Activated CD8-positive, alpha-beta T cell treated with anti-CD3 and anti-CD28 coated beads, Interleukin-2, amount 10 ng/mL, durations not matched to agents 7 days and 5 days (primary cell): Measurements from ENCODE around the gene TNNI3. TPM values are rescaled to one million over a fixed set of nuclear protein-coding genes. Genes with fewer than 3 reads are reported as not detected.
"Not testable (repeated sequence)": the region's sequence is repeated elsewhere in the genome, so short reads cannot be mapped to it uniquely, and the experiment has no call there.

Experiments
- ATAC-seq: fragments of 150-1000 bp; cut with Tn5 transposase; one replicate; pipeline ENCODE4 v1.10.0; 2021; ENCODE audit warnings: moderate library complexity
- CTCF ChIA-PET: fragments of 350-600 bp; sonication (Branson Sonifier 250); formaldehyde crosslinking; loops from one replicate; lab custom pipeline; 2021; ENCODE audit warnings: antibody characterized with exemption; lab: Charles Lee
- POLR2A ChIA-PET: fragments of 350-600 bp; sonication (Branson Sonifier 250); formaldehyde crosslinking; loops from one replicate; lab custom pipeline; 2021; ENCODE audit warnings: antibody characterized with exemption; lab: Charles Lee
- DNase-seq: peaks from one replicate; pipeline ENCODE4 v3.0.0-alpha.2; 2020
- H3K27ac Mint-ChIP-seq: one replicate; pipeline ENCODE4 v1.8.0; 2021; ENCODE audit warnings: mild to moderate bottlenecking, mixed read lengths
- H3K27me3 Mint-ChIP-seq: one replicate; pipeline ENCODE4 v1.8.0; 2021; ENCODE audit warnings: low read depth, mixed read lengths
- H3K36me3 Mint-ChIP-seq: one replicate; pipeline ENCODE4 v1.8.0; 2021; ENCODE audit warnings: low read depth, mixed read lengths
- H3K4me1 Mint-ChIP-seq: one replicate; pipeline ENCODE4 v1.8.0; 2021; ENCODE audit warnings: low read depth, mixed read lengths
- H3K4me3 Mint-ChIP-seq: one replicate; pipeline ENCODE4 v1.8.0; 2021; ENCODE audit warnings: mild to moderate bottlenecking, mixed read lengths
- H3K9me3 Mint-ChIP-seq: one replicate; pipeline ENCODE4 v1.8.0; 2022; ENCODE audit warnings: mixed read lengths; ENCODE audit not compliant: insufficient read depth
- total RNA-seq, 2 experiments: library from RNA; stranded (reverse); gene quantifications; one replicate each; pipeline ENCODE4 v1.2.3, GENCODE V29; 2021

The TNNI3 gene
- total RNA-seq, 2 experiments from 2014 or later, result not detected

DNA sequence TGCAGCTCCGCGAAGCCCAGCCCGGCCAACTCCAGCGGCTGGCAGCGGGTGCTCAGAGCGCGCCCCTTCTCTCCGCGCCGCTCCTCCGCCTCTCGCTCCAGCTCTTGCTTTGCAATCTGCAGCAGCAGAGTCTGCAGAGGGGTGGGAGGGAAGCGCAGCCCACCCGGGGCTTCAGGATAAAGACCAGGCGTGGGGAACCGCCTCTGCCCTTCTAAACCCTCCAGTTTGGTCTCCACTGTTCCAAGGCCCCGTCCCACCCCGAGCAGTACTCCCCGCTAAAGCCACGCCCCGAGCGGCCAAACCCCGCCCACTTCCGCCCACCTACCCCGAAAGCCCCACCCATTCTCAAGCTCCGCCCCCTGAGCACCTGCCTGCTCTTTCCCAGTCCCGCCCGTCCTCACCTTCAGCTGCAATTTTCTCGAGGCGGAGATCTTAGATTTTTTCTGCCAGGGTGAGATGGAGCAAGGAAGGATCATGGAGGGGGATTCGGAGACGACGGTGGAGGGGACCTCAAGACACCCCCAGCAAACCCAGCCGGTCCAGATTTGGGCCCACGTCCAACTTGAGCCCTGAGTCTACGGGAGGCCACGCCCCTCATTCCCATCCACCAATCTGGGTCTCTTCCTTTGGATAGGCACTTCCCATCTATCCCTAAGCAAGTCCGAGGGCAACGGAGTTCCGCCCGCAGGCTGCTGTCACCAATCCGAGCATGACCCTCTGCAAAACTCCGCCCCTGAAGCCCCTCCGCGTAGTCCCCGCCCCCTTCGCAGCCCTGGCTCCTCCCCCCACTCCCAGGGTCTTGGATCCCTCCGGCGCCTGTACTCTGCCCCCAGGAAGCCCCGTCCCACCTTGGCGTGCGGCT, 1.1 kb downstream of the TNNI3 start:
- Mint-ChIP-seq H3K27me3 (peaks cover 18% of the 10 kb centered on the region), H3K27ac (no peak overlapping the region), H3K4me3 (no peak overlapping the region), H3K4me1 (peaks cover 36% of the 10 kb centered on the region), H3K36me3 (peaks cover 9% of the 10 kb centered on the region), H3K9me3 (peaks cover 18% of the 10 kb centered on the region)
- ChIA-PET CTCF (no interaction called here), POLR2A (no interaction called here)
- DNase-seq (peak; percentile 54), ATAC-seq (no peak)

GRCh38 chr19:55155784-55156183, 1.7 kb downstream of the TNNI3 start:
- CTCF ChIA-PET, H3K36me3 Mint-ChIP-seq, H3K27ac Mint-ChIP-seq, POLR2A ChIA-PET, ATAC-seq, H3K4me3 Mint-ChIP-seq, DNase-seq: not testable (repeated sequence)
- H3K4me1 Mint-ChIP-seq, result peaks cover 38% of the 10 kb centered on the region
- peaks cover 19% of the 10 kb centered on the region for H3K9me3 Mint-ChIP-seq
- H3K27me3 Mint-ChIP-seq, result peaks cover 18% of the 10 kb centered on the region

DNA sequence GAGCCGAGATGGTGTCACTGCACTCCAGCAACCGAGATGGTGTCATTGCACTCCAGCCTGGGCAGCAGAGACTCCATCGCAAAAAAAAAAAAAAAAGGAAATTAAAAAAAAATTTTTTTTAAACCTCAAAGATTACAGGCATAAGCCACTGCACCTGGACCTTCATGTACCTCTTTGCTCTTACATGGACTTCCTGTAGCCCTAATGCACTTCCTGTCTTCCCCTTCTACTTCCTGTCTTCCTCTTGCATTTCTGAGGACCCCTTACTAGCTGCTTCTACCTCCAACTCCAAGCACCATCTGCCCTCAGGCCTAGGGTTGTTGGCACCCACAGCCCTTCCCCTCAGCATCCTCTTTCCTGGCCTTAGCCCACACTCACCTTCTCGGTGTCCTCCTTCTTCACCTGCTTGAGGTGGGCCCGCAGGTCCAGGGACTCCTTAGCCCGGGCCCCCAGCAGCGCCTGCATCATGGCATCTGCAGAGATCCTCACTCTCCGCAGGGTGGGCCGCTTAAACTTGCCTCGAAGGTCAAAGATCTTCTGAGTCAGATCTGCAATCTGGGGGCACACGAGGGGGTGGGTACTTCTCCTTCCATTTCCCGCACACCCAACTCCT, 3.8 kb downstream of the TNNI3 start:
- Mint-ChIP-seq H3K9me3 (peaks cover 19% of the 10 kb centered on the region), H3K36me3 (peaks cover 9% of the 10 kb centered on the region), H3K4me3 (no peak overlapping the region), H3K27me3 (peaks cover 25% of the 10 kb centered on the region), H3K27ac (no peak overlapping the region), H3K4me1 (peaks cover 37% of the 10 kb centered on the region)
- POLR2A ChIA-PET, result no interaction called here
- CTCF ChIA-PET, result no interaction called here
- no peak for DNase-seq
- no peak for ATAC-seq

- ChIA-PET CTCF (interaction anchor here (2.1 to 2.7 kb wide), 2 partner anchors 9 to 11 kb away, joined by 11 to 12 read pairs; no protein-coding TSS in a partner anchor), POLR2A (no interaction called here)
- Mint-ChIP-seq H3K4me1 (peaks cover 33% of the 10 kb centered on the region), H3K27me3 (peaks cover 33% of the 10 kb centered on the region), H3K27ac (peak overlapping the region; percentile 89), H3K9me3 (peaks cover 19% of the 10 kb centered on the region), H3K36me3 (peaks cover 9% of the 10 kb centered on the region), H3K4me3 (no peak overlapping the region)
- no peak for ATAC-seq
- DNase-seq, result no peak
Observed at GRCh38 chr19:55152017-55152416, 5.5 kb downstream of the TNNI3 start.

DNA sequence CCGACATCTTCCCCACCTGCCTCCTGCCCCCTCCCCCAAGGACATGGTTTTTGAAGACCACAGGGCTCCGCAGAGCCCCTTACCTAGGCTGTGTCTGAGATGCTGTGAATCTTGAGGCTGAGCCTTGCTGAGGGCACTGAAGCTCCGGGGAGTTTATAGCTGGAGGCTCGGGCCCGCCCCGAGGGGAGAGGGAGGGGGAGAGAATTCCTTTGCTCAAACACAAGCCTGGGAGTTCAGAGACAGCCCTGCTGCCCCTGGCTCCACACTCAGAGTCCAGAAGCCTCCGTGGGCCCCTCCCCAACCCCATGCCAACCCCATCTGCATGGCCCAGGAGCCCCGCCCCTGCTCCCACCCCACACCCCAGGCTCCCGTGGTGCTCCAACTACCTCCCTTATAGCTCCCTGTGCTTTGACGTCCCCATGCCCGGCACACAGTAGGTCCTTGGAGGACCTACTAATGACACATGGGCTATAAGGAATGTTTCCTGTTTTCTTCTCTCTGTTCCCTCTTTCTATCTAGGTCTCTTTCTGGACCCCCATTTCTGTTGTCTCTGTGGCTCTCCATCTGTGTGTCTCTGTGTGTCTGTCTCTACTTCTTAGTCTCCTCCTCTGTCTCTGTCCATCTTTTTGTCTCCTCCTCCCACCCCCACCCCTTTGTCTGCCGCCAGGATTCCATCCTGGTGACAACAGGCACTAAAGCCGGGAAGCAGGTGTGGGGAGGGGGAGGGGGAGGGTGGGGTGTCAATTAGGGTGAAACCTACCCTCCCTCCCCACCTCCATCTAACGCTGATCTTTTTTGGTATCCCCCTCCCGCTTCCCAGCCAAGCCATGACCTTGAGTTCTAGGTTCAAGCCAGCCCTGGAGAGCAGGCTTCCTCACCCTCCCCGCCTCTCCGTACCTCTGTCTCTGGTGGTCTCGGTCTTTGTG, 8.2 kb downstream of the TNNI3 start, which contains the start of gene TNNT1:
Gene TNNT1 (minus strand): TSS at position 129 of the 926 bp plus-strand sequence. CDS start 2,049 bp downstream, outside the sequence.
- H3K36me3 Mint-ChIP-seq, result peaks cover 9% of the 10 kb centered on the region
- CTCF ChIA-PET, result no interaction called here
- no peak within 1 kb of the TSS for H3K4me3 Mint-ChIP-seq
- H3K27me3 Mint-ChIP-seq, result peaks cover 38% of the 10 kb centered on the region
- H3K27ac Mint-ChIP-seq, result no peak within 1 kb of the TSS
- DNase-seq (no peak), ATAC-seq (no peak)
- POLR2A ChIA-PET, result no interaction called here
- peaks cover 18% of the 10 kb centered on the region for H3K9me3 Mint-ChIP-seq
- H3K4me1 Mint-ChIP-seq, result peaks cover 29% of the 10 kb centered on the region

DNA sequence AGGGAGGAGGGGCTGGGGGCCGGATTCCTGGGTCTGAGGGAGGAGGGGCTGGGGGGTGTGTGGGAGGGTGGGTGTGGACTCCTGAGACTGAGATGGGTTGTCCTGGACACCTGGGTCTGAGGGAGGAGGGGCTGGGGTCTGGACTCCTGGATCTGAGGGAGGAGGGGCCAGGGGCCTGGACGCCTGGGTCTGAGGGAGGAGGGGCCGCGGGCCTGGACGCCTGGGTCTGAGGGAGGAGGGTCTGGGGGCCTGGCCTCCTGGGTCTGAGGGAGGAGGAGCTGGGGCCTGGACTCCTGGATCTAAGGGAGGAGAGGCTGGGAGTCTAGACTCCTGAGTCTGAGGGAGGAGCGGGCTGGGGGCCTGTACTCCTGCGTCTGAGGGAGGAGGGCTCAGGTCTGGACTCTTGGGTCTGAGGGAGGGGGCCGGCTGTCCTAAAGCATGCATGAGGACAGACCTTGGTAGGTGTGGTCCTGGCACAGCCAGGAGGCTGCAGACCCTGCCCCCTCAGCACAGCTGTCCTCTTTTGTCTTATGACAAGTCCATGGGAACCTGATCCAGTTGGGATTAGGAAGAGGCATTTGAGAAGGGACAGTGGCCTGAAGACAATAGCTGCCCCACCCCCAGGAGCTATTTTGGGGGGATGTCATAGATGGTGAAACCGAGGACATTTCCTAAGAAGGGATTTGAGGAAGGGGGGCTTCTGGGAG, 9.8 kb downstream of the TNNI3 start:
- ChIA-PET CTCF (interaction anchor here (1.9 kb wide), 1 partner anchor 12 kb away, joined by 8 read pairs; no protein-coding TSS in a partner anchor), POLR2A (interaction anchor here (0.6 kb wide), 1 partner anchor 220 kb away, joined by 4 read pairs; no protein-coding TSS in a partner anchor)
- no peak for DNase-seq
- H3K27me3 Mint-ChIP-seq, result peaks cover 45% of the 10 kb centered on the region
- H3K9me3 Mint-ChIP-seq, result peaks cover 11% of the 10 kb centered on the region
- H3K4me3 Mint-ChIP-seq, result no peak overlapping the region
- H3K27ac Mint-ChIP-seq, result no peak overlapping the region
- H3K36me3 Mint-ChIP-seq, result peaks cover 6% of the 10 kb centered on the region
- peaks cover 17% of the 10 kb centered on the region for H3K4me1 Mint-ChIP-seq
- ATAC-seq, result no peak

DNA sequence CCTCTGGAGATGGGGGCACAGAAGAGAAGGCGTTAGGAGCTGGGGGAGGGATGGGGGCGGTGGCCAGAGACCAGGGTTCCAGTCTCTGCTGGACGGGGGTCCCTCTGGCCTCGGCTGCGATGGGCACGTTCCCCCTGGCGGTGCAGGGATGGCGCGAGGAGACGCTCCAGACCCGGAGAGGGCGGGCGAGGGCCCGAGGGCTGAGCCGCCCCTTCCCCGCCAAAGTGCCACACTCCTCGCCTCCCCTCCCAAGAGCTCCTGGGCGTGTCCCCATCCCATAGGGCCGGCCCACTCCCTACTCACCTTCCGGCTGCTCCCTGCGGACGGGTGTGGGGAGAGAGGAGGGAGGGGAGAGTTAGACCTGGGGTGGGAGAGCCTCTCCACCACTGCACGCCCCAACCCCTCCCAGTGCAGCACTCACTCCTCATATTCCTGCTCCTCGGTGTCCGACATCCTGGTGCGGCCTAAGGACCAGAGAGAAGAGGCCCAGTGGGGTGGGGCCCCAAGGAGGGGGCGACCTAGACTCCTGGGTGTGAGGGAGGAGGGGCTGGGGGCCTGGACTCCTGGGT, 10.7 kb downstream of the TNNI3 start:
- ChIA-PET CTCF (interaction anchor here (1.1 to 1.9 kb wide), 2 partner anchors 13 to 20 kb away, joined by 3 to 8 read pairs; no protein-coding TSS in a partner anchor), POLR2A (interaction anchor here (0.6 kb wide), 1 partner anchor 219 kb away, joined by 4 read pairs; no protein-coding TSS in a partner anchor)
- no peak overlapping the region for H3K4me3 Mint-ChIP-seq
- H3K36me3 Mint-ChIP-seq, result peaks cover under 1% of the 10 kb centered on the region
- H3K9me3 Mint-ChIP-seq, result peaks cover 5% of the 10 kb centered on the region
- ATAC-seq (peak; percentile 30), DNase-seq (no peak)
- peaks cover 45% of the 10 kb centered on the region for H3K27me3 Mint-ChIP-seq
- H3K27ac Mint-ChIP-seq, result no peak overlapping the region
- peaks cover 12% of the 10 kb centered on the region for H3K4me1 Mint-ChIP-seq

DNA sequence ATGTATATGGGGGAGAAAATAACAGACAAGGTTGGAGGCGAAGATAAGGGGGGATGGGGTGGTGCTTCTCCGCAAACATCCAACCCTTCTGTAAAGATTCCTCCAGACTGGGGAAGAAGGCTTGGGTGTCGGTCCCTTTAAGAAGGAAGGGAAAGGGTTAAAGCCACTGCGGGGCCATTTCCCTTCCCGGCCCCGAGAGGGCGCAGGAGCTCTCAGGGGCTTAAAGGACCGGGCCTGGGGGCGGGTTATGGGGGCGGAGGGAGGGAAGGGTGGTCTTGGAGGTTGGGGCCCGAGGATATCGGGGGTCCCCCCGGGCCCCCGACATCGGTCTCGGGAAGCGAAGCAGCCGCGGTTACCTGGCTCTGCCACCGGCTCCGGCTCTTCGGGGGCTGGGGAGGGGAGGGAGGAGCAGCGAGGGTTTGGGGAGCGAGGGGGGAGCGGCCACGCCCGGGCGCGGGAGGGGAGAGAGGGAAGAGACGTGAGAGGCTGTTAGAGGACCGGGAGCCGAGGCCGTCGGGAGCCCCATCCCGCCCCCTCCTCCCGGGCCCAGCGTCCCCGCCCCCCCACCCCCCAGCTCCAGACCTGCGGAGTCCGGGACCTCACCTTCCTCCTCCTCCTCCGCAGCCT, 11.3 kb downstream of the TNNI3 start:
- Mint-ChIP-seq H3K27me3 (peaks cover 47% of the 10 kb centered on the region), H3K27ac (no peak overlapping the region), H3K4me1 (peaks cover 7% of the 10 kb centered on the region), H3K36me3 (no peaks in the 10 kb centered on the region), H3K4me3 (no peak overlapping the region), H3K9me3 (no peaks in the 10 kb centered on the region)
- POLR2A ChIA-PET, result no interaction called here
- ATAC-seq, result peak; percentile 20
- DNase-seq, result peak; percentile 43
- CTCF ChIA-PET, result interaction anchor here (1.1 to 1.9 kb wide), 3 partner anchors 10 to 21 kb away, joined by 3 to 8 read pairs (median 4); no protein-coding TSS in a partner anchor

- H3K4me1 Mint-ChIP-seq, result peaks cover 7% of the 10 kb centered on the region
- no peak overlapping the region for H3K4me3 Mint-ChIP-seq
- DNase-seq (no peak), ATAC-seq (no peak)
- H3K36me3 Mint-ChIP-seq, result no peaks in the 10 kb centered on the region
- no peak overlapping the region for H3K27ac Mint-ChIP-seq
- ChIA-PET CTCF (interaction anchor here (1.1 kb wide), 1 partner anchor 9 kb away, joined by 4 read pairs; no protein-coding TSS in a partner anchor), POLR2A (no interaction called here)
- H3K9me3 Mint-ChIP-seq, result no peaks in the 10 kb centered on the region
- H3K27me3 Mint-ChIP-seq, result peaks cover 45% of the 10 kb centered on the region
Observed at GRCh38 chr19:55145232-55145631, 12.3 kb downstream of the TNNI3 start.

GRCh38 chr19:55141696-55142095, 15.8 kb downstream of the TNNI3 start:
- Mint-ChIP-seq H3K36me3 (no peaks in the 10 kb centered on the region), H3K27ac (no peak overlapping the region), H3K4me3 (no peak overlapping the region), H3K9me3 (no peaks in the 10 kb centered on the region), H3K27me3 (peaks cover 20% of the 10 kb centered on the region), H3K4me1 (peaks cover 7% of the 10 kb centered on the region)
- ChIA-PET CTCF (interaction anchor here (0.6 to 4.8 kb wide), 15 partner anchors 10 to 489 kb away, joined by 3 to 38 read pairs (median 3); partner anchors contain the start of genes PPP1R12C and TMEM238), POLR2A (no interaction called here)
- ATAC-seq (no peak), DNase-seq (no peak)
